ENCODE results near the gene SMIM24.

GRCh38 chr19:3475449-3475848 lies 4.9 kb downstream of the SMIM24 start:
- TF ChIP-seq EZH2phosphoT487 (IDR thresholded peaks at IDR 0.05) (no peak), CTCF (IDR thresholded peaks at IDR 0.05) (no peak)

All from neural progenitor cell (in vitro differentiated cells).